KOPT-K1 (cell line): ENCODE data around the gene C1orf21.

Source experiments
- H3K27ac ChIP-seq: fragments of 200-600 bp; sonication (generic); 2 replicates; pipeline ENCODE4 v1.5.1; 2016; ENCODE audit warnings: antibody characterized with exemption, mild to moderate bottlenecking, low read depth, low read length; ENCODE audit not compliant: poor library complexity, severe bottlenecking
- H3K36me3 ChIP-seq: fragments of 200-600 bp; sonication (generic); 2 replicates; pipeline ENCODE4 v1.5.1; 2017; ENCODE audit warnings: antibody characterized with exemption, mild to moderate bottlenecking, low read length, moderate library complexity; ENCODE audit not compliant: insufficient read depth
- H3K9me3 ChIP-seq: fragments of 200-600 bp; sonication (generic); 2 replicates; pipeline ENCODE4 v1.5.1; 2017; ENCODE audit warnings: antibody characterized with exemption, low read length, mild to moderate bottlenecking; ENCODE audit not compliant: insufficient read depth, poor library complexity, severe bottlenecking

C1orf21 gene

GRCh38 chr1:184622136-184622823, 235.5 kb downstream of the C1orf21 start:
- no peak overlapping the region for H3K27ac ChIP-seq

GRCh38 chr1:184623404-184623803, 236.6 kb downstream of the C1orf21 start:
- H3K36me3 ChIP-seq = no peaks in the 10 kb centered on the region
- no peak overlapping the region for H3K27ac ChIP-seq
- H3K9me3 ChIP-seq = no peaks in the 10 kb centered on the region

More at GRCh38 chr1:184622136-184622823, 235.5 kb downstream of the C1orf21 start:
- Histone ChIP-seq H3K36me3 (no peaks in the 10 kb centered on the region), H3K9me3 (no peaks in the 10 kb centered on the region)

DNA sequence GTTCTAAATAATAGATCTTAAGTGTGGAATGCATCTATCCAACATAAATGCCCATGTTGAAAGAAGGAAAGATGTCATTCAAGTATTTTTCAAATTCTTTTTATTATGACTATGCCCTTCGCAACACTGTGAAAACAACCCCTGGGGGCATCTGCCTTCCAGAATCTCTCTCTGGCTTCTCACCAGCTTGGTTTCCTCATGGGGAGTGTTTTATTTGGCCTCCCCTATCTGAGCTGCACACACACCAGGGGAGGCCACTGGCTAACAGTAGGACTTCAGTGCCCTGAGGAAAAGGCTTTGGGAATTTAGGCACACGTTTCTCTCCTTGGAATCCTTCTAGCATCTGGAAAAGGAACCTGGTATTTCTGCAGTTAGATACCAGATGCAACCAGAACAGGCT, 237.2 kb downstream of the C1orf21 start:
- no peaks in the 10 kb centered on the region for H3K36me3 ChIP-seq
- no peaks in the 10 kb centered on the region for H3K9me3 ChIP-seq
- no peak overlapping the region for H3K27ac ChIP-seq

- Histone ChIP-seq H3K27ac (no peak overlapping the region), H3K9me3 (no peaks in the 10 kb centered on the region), H3K36me3 (no peaks in the 10 kb centered on the region)
These were observed 237.8 kb downstream of the C1orf21 start for GRCh38 chr1:184624626-184625025.

- Histone ChIP-seq H3K27ac (no peak overlapping the region), H3K9me3 (no peaks in the 10 kb centered on the region), H3K36me3 (no peaks in the 10 kb centered on the region)
These were observed 238.4 kb downstream of the C1orf21 start for GRCh38 chr1:184625271-184625670.

DNA sequence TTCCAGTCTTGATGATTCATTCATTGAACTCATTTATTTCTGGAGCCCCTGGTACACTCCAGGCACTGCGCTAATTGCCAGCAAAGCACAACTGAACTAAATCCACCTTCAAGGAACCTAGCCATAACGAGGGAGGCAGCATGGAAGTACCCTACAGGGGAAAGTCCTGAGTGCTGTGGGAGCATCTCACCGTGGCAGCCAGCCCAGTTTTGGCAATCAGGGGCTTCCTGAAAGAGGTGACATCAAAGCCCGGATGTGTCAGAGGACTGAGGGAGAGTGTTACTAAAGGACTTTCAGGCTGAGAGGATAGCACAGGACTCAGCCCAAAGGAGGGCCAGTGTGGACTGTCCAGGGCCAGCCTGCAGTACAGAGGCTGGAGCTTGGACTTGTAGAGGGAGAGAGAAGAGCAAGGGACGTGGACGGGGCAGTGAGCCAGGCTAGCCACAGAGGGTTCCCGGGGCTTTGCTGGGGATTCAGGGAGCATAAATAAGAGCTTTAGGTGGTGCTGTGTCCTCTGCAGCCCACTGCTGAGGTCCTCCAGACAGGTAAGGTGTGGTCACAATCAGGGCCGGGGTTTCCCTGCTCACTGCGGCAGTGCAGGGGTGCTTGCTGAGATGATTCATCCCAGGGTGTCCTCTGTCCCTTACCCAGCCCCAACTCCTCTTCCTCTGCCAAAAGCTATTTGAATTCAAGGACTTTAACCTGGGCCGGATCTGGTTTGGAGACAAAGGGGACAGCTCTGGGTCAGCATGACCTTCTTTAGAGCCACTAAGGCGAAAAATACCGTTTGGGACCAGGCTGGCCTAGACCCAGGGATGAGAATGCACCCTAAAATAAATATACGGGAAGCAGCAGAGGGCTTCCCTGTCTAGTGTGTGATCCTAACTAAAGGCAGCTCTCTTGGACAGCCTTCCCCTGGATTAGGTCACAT, 239.5 kb downstream of the C1orf21 start:
- Histone ChIP-seq H3K9me3 (no peaks in the 10 kb centered on the region), H3K36me3 (no peaks in the 10 kb centered on the region), H3K27ac (no peak overlapping the region)

DNA sequence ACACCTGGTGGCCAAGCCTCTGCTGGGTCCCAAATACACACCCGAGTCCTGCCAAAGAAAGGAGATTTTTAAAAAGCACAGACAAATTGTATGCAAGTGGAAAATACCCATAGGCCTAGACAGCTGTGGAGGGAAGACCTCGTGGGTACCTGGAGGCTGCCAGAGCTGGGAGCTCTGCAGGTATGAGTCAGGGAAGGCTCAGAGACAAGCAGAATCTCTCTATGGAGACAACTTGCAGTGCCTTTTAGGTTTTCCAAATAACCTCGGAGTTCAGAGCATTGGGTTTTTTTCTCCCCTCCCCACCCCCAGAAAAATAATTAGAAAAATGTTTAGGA, 240.1 kb downstream of the C1orf21 start:
- no peaks in the 10 kb centered on the region for H3K36me3 ChIP-seq
- no peaks in the 10 kb centered on the region for H3K9me3 ChIP-seq
- no peak overlapping the region for H3K27ac ChIP-seq

DNA sequence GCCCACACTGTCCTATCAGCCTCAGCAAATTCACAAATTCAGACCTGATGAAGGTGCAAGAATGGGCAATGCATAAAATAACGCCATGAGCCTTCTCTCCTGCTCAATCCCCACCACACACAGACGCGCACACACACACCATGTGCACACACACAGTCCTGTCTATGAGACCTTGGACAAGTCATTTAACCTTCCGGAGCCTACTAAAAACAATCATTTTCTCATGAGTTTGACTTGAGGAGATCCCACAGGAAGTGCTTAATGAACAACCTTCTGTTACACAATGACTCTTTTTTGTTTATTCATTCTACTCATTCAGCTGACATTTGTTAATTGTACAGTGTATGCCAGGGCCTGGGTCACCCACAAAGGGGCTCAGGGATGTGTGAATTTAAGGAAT, 242.4 kb downstream of the C1orf21 start:
- Histone ChIP-seq H3K27ac (no peak overlapping the region), H3K36me3 (no peaks in the 10 kb centered on the region), H3K9me3 (no peaks in the 10 kb centered on the region)

DNA sequence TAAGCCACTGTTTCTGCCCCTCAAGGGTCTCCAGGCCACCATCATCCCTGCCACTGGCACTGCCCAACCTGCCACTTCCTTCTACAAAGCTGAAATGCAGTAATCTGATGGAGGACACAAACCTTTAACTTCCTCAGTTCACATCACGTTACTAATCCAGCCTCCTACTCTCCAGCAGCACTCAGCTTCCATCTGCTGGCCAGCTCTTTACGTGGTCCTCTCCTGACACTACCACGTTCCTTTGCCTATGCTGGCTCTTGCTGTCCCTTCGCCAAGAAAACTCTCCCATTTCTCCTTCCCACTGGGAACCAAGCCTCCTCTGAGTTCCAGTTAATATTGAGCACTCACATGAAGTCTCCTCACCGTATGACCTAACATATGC, 243.8 kb downstream of the C1orf21 start:
- Histone ChIP-seq H3K27ac (no peak overlapping the region), H3K36me3 (no peaks in the 10 kb centered on the region), H3K9me3 (no peaks in the 10 kb centered on the region)

DNA sequence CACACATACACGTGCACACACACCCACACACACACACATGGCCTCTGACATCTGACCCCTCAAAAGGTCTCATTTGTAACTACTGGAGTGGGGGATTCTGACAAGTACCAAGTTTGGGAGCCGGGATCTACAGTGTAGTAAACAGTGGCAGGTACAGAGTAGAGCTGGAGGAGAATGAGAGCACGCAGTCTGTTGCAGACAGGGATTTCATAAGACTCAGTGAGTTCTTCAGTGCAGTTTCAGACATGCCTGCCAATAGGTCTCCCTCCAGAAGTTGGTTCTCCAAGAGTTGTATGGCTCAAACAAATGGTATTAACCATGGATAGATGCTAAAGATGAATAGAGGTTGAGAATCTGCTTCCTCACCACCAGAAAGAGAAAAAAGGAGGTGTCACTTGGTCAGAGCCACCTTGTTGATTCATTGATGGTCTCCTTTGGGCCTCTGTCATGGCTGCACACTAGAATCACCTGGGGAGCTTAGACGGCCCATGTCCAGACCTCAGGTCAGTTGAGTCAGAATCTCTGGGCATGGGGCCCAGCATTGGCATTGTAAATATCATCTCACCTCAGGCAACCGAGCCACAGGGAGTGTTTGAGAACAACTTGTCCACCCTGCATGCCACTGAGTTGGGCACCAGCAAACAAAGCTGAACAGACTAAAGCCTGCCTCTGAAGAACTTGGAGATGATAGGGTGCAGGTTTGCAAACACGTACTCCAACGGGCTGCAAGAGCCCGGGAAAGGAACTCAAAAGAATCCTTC, 245.8 kb downstream of the C1orf21 start:
- Histone ChIP-seq H3K36me3 (no peaks in the 10 kb centered on the region), H3K9me3 (no peaks in the 10 kb centered on the region), H3K27ac (no peak overlapping the region)

GRCh38 chr1:184633785-184634184, 247.0 kb downstream of the C1orf21 start:
- H3K36me3 ChIP-seq = no peaks in the 10 kb centered on the region
- H3K9me3 ChIP-seq = no peaks in the 10 kb centered on the region
- no peak overlapping the region for H3K27ac ChIP-seq

DNA sequence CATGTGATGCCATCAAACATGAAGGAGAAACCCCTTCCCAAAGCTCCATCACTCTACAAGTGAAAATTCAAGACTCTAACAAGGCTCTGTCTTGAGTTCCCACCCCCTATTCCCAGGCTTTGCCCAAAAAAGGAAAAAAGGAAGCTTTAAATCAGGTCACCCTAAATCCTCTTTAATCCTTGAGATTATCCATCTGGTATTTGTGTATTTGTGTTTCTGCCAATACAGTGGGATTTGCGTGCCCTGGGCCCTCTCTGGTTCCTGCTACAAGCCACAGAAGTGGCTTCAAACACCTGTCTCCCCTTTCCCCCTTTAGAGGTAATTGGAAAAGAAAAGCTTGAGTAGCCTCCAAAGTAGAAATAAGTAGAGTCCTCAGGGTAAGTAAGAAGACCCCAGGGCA, 247.5 kb downstream of the C1orf21 start:
- H3K9me3 ChIP-seq = no peaks in the 10 kb centered on the region

GRCh38 chr1:184635347-184635979, 248.6 kb downstream of the C1orf21 start:
- Histone ChIP-seq H3K9me3 (no peaks in the 10 kb centered on the region), H3K36me3 (no peaks in the 10 kb centered on the region), H3K27ac (no peak overlapping the region)

More for the DNA sequence above, 247.5 kb downstream of the C1orf21 start:
- Histone ChIP-seq H3K36me3 (no peaks in the 10 kb centered on the region), H3K27ac (no peak overlapping the region)

DNA sequence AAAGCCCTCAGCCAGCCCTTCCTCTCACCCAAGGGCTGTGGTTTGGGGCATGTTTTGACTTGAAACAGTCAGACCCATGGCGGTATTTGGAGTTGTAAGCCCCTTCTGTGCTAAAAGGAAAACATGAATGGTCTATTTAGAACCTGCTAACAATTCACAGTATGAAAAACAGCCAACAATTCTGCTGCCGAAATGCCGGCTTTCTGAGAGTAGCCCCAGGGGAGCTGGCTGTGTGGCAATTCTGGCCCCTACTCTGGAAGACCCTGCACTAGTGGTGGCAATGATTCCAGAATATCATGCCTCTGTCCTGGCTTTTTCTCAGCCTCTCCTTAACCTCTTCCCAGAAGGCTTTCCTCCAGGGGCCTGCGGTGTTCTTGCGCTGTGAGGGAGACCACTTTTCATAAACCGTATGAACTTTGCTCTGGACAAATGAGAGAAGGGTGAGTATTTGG, 249.2 kb downstream of the C1orf21 start:
- H3K9me3 ChIP-seq = no peaks in the 10 kb centered on the region
- H3K36me3 ChIP-seq = no peaks in the 10 kb centered on the region
- H3K27ac ChIP-seq = no peak overlapping the region
